Mesothelial cell of epicardium (in vitro differentiated cells): ENCODE results near the gene ELF2. TPM values are rescaled to one million over a fixed set of nuclear protein-coding genes. Genes with fewer than 3 reads are reported as not detected.

Experiments used
- DNase-seq, 2 experiments: peaks; one replicate each; pipeline ENCODE4 v3.0.0; 2021; ENCODE audit warnings: low spot score in 2 of 2; ENCODE audit not compliant: unreplicated experiment in 2 of 2
- H3K27ac Mint-ChIP-seq: 2 replicates; pipeline ENCODE4 v1.8.0; 2021; ENCODE audit warnings: mixed read lengths
- H3K27me3 Mint-ChIP-seq: 2 replicates; pipeline ENCODE4 v1.8.0; 2021; ENCODE audit warnings: low read depth, mixed read lengths
- H3K36me3 Mint-ChIP-seq: 2 replicates; pipeline ENCODE4 v1.8.0; 2021; ENCODE audit warnings: mixed read lengths
- H3K4me1 Mint-ChIP-seq: 2 replicates; pipeline ENCODE4 v1.8.0; 2021; ENCODE audit warnings: mixed read lengths
- H3K4me3 Mint-ChIP-seq: 2 replicates; pipeline ENCODE4 v1.8.0; 2021; ENCODE audit warnings: mild to moderate bottlenecking, moderate library complexity, mixed read lengths
- H3K9me3 Mint-ChIP-seq: 2 replicates; pipeline ENCODE4 v1.8.0; 2021; ENCODE audit warnings: mixed read lengths
- total RNA-seq: library from RNA; stranded (reverse); gene quantifications from 3 replicates; pipeline ENCODE4 v1.2.1, GENCODE V29; 2021
- TF ChIP-seq, protein P1 (sequence below): fragments of 200-600 bp; sonication (generic); IDR thresholded peaks from one replicate; pipeline ENCODE4 v1.5.0; 2021; ENCODE audit warnings: antibody characterized with exemption; ENCODE audit not compliant: unreplicated experiment

Gene ELF2
- total RNA-seq, 1 donor from 2014 or later = 57.1 TPM

DNA sequence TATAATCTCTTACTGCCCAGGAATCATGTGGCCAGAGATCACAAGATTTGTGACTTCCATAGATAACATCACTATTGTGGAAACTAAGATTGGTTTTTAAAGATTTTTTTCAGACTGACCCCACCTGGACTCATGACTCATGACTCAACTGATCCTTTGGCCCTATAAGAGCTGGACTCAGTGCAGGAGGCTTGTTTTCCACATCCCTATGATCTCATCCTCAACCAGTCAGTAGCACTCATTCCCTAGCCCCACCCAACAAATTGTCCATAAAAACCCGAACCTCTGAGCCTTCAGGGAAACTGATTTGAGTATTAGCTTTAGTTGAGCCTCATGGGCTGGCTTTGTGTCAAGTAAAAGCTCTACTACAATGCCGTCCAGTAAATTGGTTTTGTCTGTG is 169.4 kb downstream of the ELF2 start:
- Mint-ChIP-seq H3K4me3 (no peak overlapping the region), H3K9me3 (peaks cover 5% of the 10 kb centered on the region), H3K4me1 (no peaks in the 10 kb centered on the region), H3K36me3 (no peaks in the 10 kb centered on the region), H3K27me3 (no peaks in the 10 kb centered on the region), H3K27ac (no peak overlapping the region)
- TF ChIP-seq, protein P1, sequence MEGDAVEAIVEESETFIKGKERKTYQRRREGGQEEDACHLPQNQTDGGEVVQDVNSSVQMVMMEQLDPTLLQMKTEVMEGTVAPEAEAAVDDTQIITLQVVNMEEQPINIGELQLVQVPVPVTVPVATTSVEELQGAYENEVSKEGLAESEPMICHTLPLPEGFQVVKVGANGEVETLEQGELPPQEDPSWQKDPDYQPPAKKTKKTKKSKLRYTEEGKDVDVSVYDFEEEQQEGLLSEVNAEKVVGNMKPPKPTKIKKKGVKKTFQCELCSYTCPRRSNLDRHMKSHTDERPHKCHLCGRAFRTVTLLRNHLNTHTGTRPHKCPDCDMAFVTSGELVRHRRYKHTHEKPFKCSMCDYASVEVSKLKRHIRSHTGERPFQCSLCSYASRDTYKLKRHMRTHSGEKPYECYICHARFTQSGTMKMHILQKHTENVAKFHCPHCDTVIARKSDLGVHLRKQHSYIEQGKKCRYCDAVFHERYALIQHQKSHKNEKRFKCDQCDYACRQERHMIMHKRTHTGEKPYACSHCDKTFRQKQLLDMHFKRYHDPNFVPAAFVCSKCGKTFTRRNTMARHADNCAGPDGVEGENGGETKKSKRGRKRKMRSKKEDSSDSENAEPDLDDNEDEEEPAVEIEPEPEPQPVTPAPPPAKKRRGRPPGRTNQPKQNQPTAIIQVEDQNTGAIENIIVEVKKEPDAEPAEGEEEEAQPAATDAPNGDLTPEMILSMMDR = no peak
- DNase-seq = no peak

Other genes starting within 250 kb of the ELF2 start
- 6.9 to 8.6 TPM (median 8.3 TPM) in 3 replicates for gene NOCT, start 161.4 kb downstream of the ELF2 start, total RNA-seq
- 0.34 to 0.76 TPM (median 0.69 TPM) in 3 replicates for gene MGARP, start 103.0 kb upstream of the ELF2 start, total RNA-seq
- gene NAA15, start 124.3 kb upstream of the ELF2 start, total RNA-seq = 55.1 to 58.5 TPM (median 56.8 TPM) in 3 replicates
- gene NDUFC1, start 125.3 kb upstream of the ELF2 start, total RNA-seq = 35.2 to 39.1 TPM (median 38.5 TPM) in 3 replicates